Breast epithelium (tissue), 3 donors: ENCODE measurements around the gene RBPMS2.

ENCODE experiments used
- CTCF ChIP-seq, 3 donors: fragments of 450-650 bp; IDR thresholded peaks; one replicate each; pipeline ENCODE4 v1.5.1; 2016 to 2017; ENCODE audit warnings: antibody characterized with exemption in 3 of 3, mild to moderate bottlenecking in 3 of 3, moderate library complexity in 3 of 3
- POLR2A ChIP-seq: fragments of 450-650 bp; IDR thresholded peaks from one replicate; pipeline ENCODE4 v1.6.1; 2016; ENCODE audit warnings: antibody characterized with exemption, mild to moderate bottlenecking, moderate library complexity
- POLR2AphosphoS5 ChIP-seq, 3 donors: sonication (generic); formaldehyde crosslinking; IDR thresholded peaks; one replicate each; pipeline ENCODE4 v1.6.1; 2017; ENCODE audit warnings: antibody characterized with exemption in 3 of 3

GRCh38 chr15:64763874-64764273, 11.5 kb downstream of the RBPMS2 start:
- no peak for TF ChIP-seq CTCF (IDR thresholded peaks at IDR 0.05)
- TF ChIP-seq POLR2A: no peak
- TF ChIP-seq POLR2AphosphoS5 (IDR thresholded peaks at IDR 0.05): no peak
